Measurements from ENCODE around the gene TRAF3IP3.

DNA sequence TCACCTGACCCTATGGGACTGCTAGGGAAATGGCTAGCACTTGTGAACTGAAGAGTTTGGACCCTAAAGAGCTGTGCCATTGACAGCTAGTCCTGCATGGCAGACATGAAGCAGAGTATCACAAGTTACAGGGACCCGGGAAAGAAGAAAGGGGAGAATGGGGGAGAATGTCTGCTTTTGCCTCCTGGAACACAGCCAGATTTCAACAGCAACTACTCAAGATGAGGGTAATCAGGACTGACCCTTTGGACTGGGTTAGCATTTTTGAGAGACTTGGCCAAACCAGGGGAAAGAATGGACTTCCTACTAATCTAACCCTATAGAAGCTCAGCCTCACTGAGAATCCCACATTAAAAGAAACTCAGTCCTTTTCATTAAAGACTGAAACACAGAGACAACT is 63.2 kb downstream of the TRAF3IP3 start:
- TF ChIP-seq, protein P1, sequence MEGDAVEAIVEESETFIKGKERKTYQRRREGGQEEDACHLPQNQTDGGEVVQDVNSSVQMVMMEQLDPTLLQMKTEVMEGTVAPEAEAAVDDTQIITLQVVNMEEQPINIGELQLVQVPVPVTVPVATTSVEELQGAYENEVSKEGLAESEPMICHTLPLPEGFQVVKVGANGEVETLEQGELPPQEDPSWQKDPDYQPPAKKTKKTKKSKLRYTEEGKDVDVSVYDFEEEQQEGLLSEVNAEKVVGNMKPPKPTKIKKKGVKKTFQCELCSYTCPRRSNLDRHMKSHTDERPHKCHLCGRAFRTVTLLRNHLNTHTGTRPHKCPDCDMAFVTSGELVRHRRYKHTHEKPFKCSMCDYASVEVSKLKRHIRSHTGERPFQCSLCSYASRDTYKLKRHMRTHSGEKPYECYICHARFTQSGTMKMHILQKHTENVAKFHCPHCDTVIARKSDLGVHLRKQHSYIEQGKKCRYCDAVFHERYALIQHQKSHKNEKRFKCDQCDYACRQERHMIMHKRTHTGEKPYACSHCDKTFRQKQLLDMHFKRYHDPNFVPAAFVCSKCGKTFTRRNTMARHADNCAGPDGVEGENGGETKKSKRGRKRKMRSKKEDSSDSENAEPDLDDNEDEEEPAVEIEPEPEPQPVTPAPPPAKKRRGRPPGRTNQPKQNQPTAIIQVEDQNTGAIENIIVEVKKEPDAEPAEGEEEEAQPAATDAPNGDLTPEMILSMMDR (IDR thresholded peaks at IDR 0.05), result no peak
- no peak for TF ChIP-seq EZH2 (IDR thresholded peaks at IDR 0.05; ENCODE audit: borderline replicate concordance, insufficient read depth, low read depth, low read length, poor library complexity, severe bottlenecking)
